Measurements from ENCODE around the gene ZFYVE21. TPM values are rescaled to one million over a fixed set of nuclear protein-coding genes. Genes with fewer than 3 reads are reported as not detected.

ZFYVE21 gene
- total and polyA plus RNA-seq, 9 donors, result 75.6 to 111 (median 83.1) TPM

DNA sequence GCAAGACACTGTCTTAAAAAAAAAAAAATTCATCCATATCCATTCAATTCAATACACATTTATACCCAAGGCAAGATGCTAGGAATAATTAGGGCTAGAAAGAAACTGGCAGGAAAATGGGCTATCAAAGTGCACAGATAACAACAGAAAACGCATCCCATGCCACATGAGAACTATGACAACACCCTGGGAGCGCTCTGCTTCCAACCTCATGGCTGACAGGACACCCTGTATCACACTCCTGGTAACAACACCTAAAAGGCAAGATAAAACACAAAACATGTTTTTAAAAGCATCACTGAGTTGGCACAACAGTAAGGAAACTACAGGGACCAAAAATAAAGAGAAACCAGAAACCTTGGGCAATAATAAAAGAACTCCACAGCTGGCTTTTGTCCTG, 54.9 kb downstream of the ZFYVE21 start:
- intact Hi-C loops (cut with DNase I), result no loop called here
- Histone ChIP-seq H3K27me3 (no peaks in the 10 kb centered on the region), H3K27ac (no peak overlapping the region), H3K9me3 (no peaks in the 10 kb centered on the region), H3K36me3 (no peaks in the 10 kb centered on the region), H3K4me1 (ENCODE audit: insufficient read depth) (no peaks in the 10 kb centered on the region), H3K4me3 (no peak overlapping the region)
- TF ChIP-seq CTCF (IDR thresholded peaks at IDR 0.05), result no peak
- no peak for TF ChIP-seq POLR2A (IDR thresholded peaks at IDR 0.05)
- no peak for TF ChIP-seq EP300 (IDR thresholded peaks at IDR 0.05)
- DNase-seq, result no peak
- 89 to 96% (median 90%) methylated on average over 2 of the region's 2 CpGs for WGBS, 3 donors

GRCh38 chr14:103770902-103771301, 55.3 kb downstream of the ZFYVE21 start:
- WGBS, 3 donors, result 84 to 86% (median 86%) methylated on average over 4 of the region's 4 CpGs
- intact Hi-C loops (cut with DNase I), result no loop called here
- Histone ChIP-seq H3K36me3 (no peaks in the 10 kb centered on the region), H3K4me3 (no peak overlapping the region), H3K27ac (no peak overlapping the region), H3K27me3 (no peaks in the 10 kb centered on the region), H3K9me3 (no peaks in the 10 kb centered on the region), H3K4me1 (ENCODE audit: insufficient read depth) (no peaks in the 10 kb centered on the region)
- DNase-seq, result no peak
- TF ChIP-seq EP300 (IDR thresholded peaks at IDR 0.05) (no peak), CTCF (IDR thresholded peaks at IDR 0.05) (no peak), POLR2A (IDR thresholded peaks at IDR 0.05) (no peak)

- no peaks in the 10 kb centered on the region for H3K27me3 ChIP-seq
- H3K4me1 ChIP-seq (ENCODE audit: insufficient read depth), result no peaks in the 10 kb centered on the region
- H3K27ac ChIP-seq, result no peak overlapping the region
- no peak for DNase-seq
- H3K9me3 ChIP-seq, result no peaks in the 10 kb centered on the region
- intact Hi-C loops (cut with DNase I), result no loop called here
- no peak overlapping the region for H3K4me3 ChIP-seq
- TF ChIP-seq CTCF (IDR thresholded peaks at IDR 0.05), result no peak
- TF ChIP-seq POLR2A (IDR thresholded peaks at IDR 0.05), result no peak
- no peak for TF ChIP-seq EP300 (IDR thresholded peaks at IDR 0.05)
- H3K36me3 ChIP-seq, result no peaks in the 10 kb centered on the region
- WGBS, 3 donors, result 59 to 81% (median 59%) methylated on average over 1 of the region's 1 CpG
Measured at GRCh38 chr14:103772078-103772712, 56.6 kb downstream of the ZFYVE21 start.

DNA sequence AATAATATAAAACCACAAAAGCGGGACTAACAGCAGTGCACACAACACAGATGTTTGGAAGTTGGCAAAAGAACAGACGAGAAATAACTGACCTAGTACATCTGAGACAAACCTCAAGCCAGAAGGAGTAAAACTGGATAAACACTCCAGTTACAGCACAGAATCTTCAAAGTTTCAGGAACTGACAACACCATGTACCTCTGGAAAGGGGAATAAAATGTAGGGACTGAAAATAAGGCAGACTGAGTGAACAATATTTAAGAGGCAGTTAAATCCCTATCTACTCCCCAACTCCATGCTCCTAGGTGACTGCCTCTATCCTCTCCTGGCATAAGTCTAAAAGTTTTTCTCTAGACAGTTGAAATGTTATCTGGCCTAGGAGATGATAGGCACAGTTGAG, 57.9 kb downstream of the ZFYVE21 start:
- TF ChIP-seq POLR2A (IDR thresholded peaks at IDR 0.05), result no peak
- TF ChIP-seq EP300 (IDR thresholded peaks at IDR 0.05), result no peak
- TF ChIP-seq CTCF (IDR thresholded peaks at IDR 0.05), result no peak

More for the DNA sequence above, 57.9 kb downstream of the ZFYVE21 start:
- Histone ChIP-seq H3K4me3 (no peak overlapping the region), H3K9me3 (no peaks in the 10 kb centered on the region), H3K27me3 (no peaks in the 10 kb centered on the region), H3K36me3 (no peaks in the 10 kb centered on the region), H3K4me1 (ENCODE audit: insufficient read depth) (no peaks in the 10 kb centered on the region), H3K27ac (no peak overlapping the region)
- intact Hi-C loops (cut with DNase I), result no loop called here
- WGBS, 3 donors, result 33 to 48% (median 38%) methylated on average over 2 of the region's 2 CpGs
- no peak for DNase-seq

Data from ovary (tissue), 9 donors.